ENCODE data around the gene FOSL1. TPM values are rescaled to one million over a fixed set of nuclear protein-coding genes. Genes with fewer than 3 reads are reported as not detected.

Gene FOSL1
- total RNA-seq, 1 donor from 2014 or later: 31.7 TPM

- Mint-ChIP-seq H3K27ac (no peak overlapping the region), H3K36me3 (ENCODE audit: low read depth) (no peaks in the 10 kb centered on the region), H3K4me3 (no peak overlapping the region), H3K9me3 (no peaks in the 10 kb centered on the region), H3K27me3 (ENCODE audit: insufficient read depth) (peaks cover 1% of the 10 kb centered on the region), H3K4me1 (ENCODE audit: low read depth) (no peaks in the 10 kb centered on the region)
- intact Hi-C loops (cut with micrococcal nuclease): no loop called here
- DNase-seq (ENCODE audit: low spot score): no peak
Observed at GRCh38 chr11:65843811-65844210, 56.4 kb downstream of the FOSL1 start.

GRCh38 chr11:65842144-65842543, 58.0 kb downstream of the FOSL1 start:
- H3K4me3 Mint-ChIP-seq: no peak overlapping the region
- no peaks in the 10 kb centered on the region for H3K27me3 Mint-ChIP-seq (ENCODE audit: insufficient read depth)
- no peaks in the 10 kb centered on the region for H3K4me1 Mint-ChIP-seq (ENCODE audit: low read depth)
- no peak overlapping the region for H3K27ac Mint-ChIP-seq
- no peak for DNase-seq (ENCODE audit: low spot score)
- intact Hi-C loops (cut with micrococcal nuclease): no loop called here
- no peaks in the 10 kb centered on the region for H3K9me3 Mint-ChIP-seq
- no peaks in the 10 kb centered on the region for H3K36me3 Mint-ChIP-seq (ENCODE audit: low read depth)

Other genes starting within 250 kb of the FOSL1 start
- 102 and 104 TPM in 2 replicates for gene RELA, start 237.5 kb downstream of the FOSL1 start, total RNA-seq
- 68.1 and 75.0 TPM in 2 replicates for gene KAT5, start 188.1 kb downstream of the FOSL1 start, total RNA-seq
- 87.6 and 89.0 TPM in 2 replicates for gene RNASEH2C, start 179.6 kb downstream of the FOSL1 start, total RNA-seq
- 17.4 and 19.2 TPM in 2 replicates for gene AP5B1, start 119.4 kb downstream of the FOSL1 start, total RNA-seq
- 0.10 and 0.36 TPM in 2 replicates for gene OVOL1, start 113.3 kb downstream of the FOSL1 start, total RNA-seq
- 1.6 and 1.9 TPM in 2 replicates for gene SNX32, start 66.4 kb downstream of the FOSL1 start, total RNA-seq
- gene CFL1, start 42.2 kb downstream of the FOSL1 start, total RNA-seq: 1,020 and 1,061 TPM in 2 replicates
- gene MUS81, start 40.0 kb downstream of the FOSL1 start, total RNA-seq: 77.7 and 79.6 TPM in 2 replicates
- 6.5 and 7.9 TPM in 2 replicates for gene EFEMP2, start 27.6 kb downstream of the FOSL1 start, total RNA-seq
- gene CTSW, start 20.6 kb downstream of the FOSL1 start, total RNA-seq: 5.7 and 7.4 TPM in 2 replicates
- 86.8 and 93.2 TPM in 2 replicates for gene FIBP, start 11.9 kb downstream of the FOSL1 start, total RNA-seq
- 66.7 and 70.8 TPM in 2 replicates for gene CCDC85B, start 9.7 kb downstream of the FOSL1 start, total RNA-seq
- 18.5 and 21.4 TPM in 2 replicates for gene C11orf68, start 18.7 kb upstream of the FOSL1 start, total RNA-seq
- gene DRAP1, start 19.0 kb upstream of the FOSL1 start, total RNA-seq: 119 and 129 TPM in 2 replicates
- not detected in 2 replicates for gene TSGA10IP, start 45.1 kb upstream of the FOSL1 start, total RNA-seq
- 110 TPM in 2 replicates for gene SART1, start 61.3 kb upstream of the FOSL1 start, total RNA-seq
- gene EIF1AD, start 101.8 kb upstream of the FOSL1 start, total RNA-seq: 69.0 and 70.7 TPM in 2 replicates
- 282 and 284 TPM in 2 replicates for gene BANF1, start 102.1 kb upstream of the FOSL1 start, total RNA-seq
- gene CST6, start 111.6 kb upstream of the FOSL1 start, total RNA-seq: 1.7 and 2.0 TPM in 2 replicates
- gene CATSPER1, start 126.1 kb upstream of the FOSL1 start, total RNA-seq: 0.18 and 0.76 TPM in 2 replicates
- gene GAL3ST3, start 148.8 kb upstream of the FOSL1 start, total RNA-seq: 0.34 TPM in 1 of 2 replicates, not detected in the other
- 267 TPM in 2 replicates for gene SF3B2, start 152.0 kb upstream of the FOSL1 start, total RNA-seq
- 80.4 and 89.5 TPM in 2 replicates for gene PACS1, start 169.9 kb upstream of the FOSL1 start, total RNA-seq

Measured in activated T-helper 1 cell treated with anti-CD3 and anti-CD28 coated beads, Interleukin-12 subunit alpha, Interleukin-12 subunit beta, Interleukin-2, Interleukin-4 antibody, amounts not matched to agents 30 ng/mL and 10 ng/mL and 1 ng/mL, durations not matched to agents 14 hours and 24 hours and 36 hours (primary cell).